ENCODE measurements around the gene KRTAP10-3.

Gene KRTAP10-3

GRCh38 chr21:44530903-44531605 is 27.5 kb downstream of the KRTAP10-3 start:
- DNase-seq (ENCODE audit: insufficient read length, low spot score) (no peak), FAIRE-seq (no peak)

- DNase-seq (ENCODE audit: insufficient read length, low spot score) (no peak), FAIRE-seq (no peak)
These were observed 28.2 kb downstream of the KRTAP10-3 start for GRCh38 chr21:44530221-44530902.

GRCh38 chr21:44529503-44530125 is 29.0 kb downstream of the KRTAP10-3 start:
- FAIRE-seq = no peak
- DNase-seq (ENCODE audit: insufficient read length, low spot score) = no peak

GRCh38 chr21:44529011-44529421 is 29.6 kb downstream of the KRTAP10-3 start:
- FAIRE-seq (no peak), DNase-seq (ENCODE audit: insufficient read length, low spot score) (no peak)

GRCh38 chr21:44528634-44528995 is 30.0 kb downstream of the KRTAP10-3 start:
- no peak for DNase-seq (ENCODE audit: insufficient read length, low spot score)
- FAIRE-seq = no peak

- FAIRE-seq (no peak), DNase-seq (ENCODE audit: insufficient read length, low spot score) (no peak)
These were observed 30.5 kb downstream of the KRTAP10-3 start for GRCh38 chr21:44527983-44528633.

GRCh38 chr21:44527156-44527982 is 31.2 kb downstream of the KRTAP10-3 start:
- DNase-seq (ENCODE audit: insufficient read length, low spot score) (no peak), FAIRE-seq (no peak)

- DNase-seq (ENCODE audit: insufficient read length, low spot score) = no peak
- FAIRE-seq = no peak
These were observed 32.2 kb downstream of the KRTAP10-3 start for GRCh38 chr21:44526096-44526997.

GRCh38 chr21:44525391-44526095 is 33.1 kb downstream of the KRTAP10-3 start:
- no peak for FAIRE-seq

GRCh38 chr21:44524414-44525371 is 33.9 kb downstream of the KRTAP10-3 start:
- no peak for DNase-seq (ENCODE audit: insufficient read length, low spot score)
- FAIRE-seq = no peak

More at GRCh38 chr21:44525391-44526095, 33.1 kb downstream of the KRTAP10-3 start:
- no peak for DNase-seq (ENCODE audit: insufficient read length, low spot score)

- DNase-seq (ENCODE audit: insufficient read length, low spot score) (no peak), FAIRE-seq (no peak)
These were observed 34.8 kb downstream of the KRTAP10-3 start for GRCh38 chr21:44523567-44524413.

- DNase-seq (ENCODE audit: insufficient read length, low spot score) (no peak), FAIRE-seq (no peak)
These were observed 35.8 kb downstream of the KRTAP10-3 start for GRCh38 chr21:44522753-44523204.

GRCh38 chr21:44521928-44522752 is 36.5 kb downstream of the KRTAP10-3 start:
- no peak for FAIRE-seq

GRCh38 chr21:44521301-44521927 is 37.2 kb downstream of the KRTAP10-3 start:
- FAIRE-seq (no peak), DNase-seq (ENCODE audit: insufficient read length, low spot score) (no peak)

More at GRCh38 chr21:44521928-44522752, 36.5 kb downstream of the KRTAP10-3 start:
- no peak for DNase-seq (ENCODE audit: insufficient read length, low spot score)
